Inflammatory macrophage (primary cell): ENCODE results near the gene C10orf95.

Experiments
- DNase-seq, 2 donors: peaks; one replicate each; pipeline ENCODE4 v3.0.0-alpha.2; 2020 to 2022

C10orf95 gene

GRCh38 chr10:102414749-102415148, 36.6 kb downstream of the C10orf95 start:
- DNase-seq: no peak

- no peak for DNase-seq
Observed at GRCh38 chr10:102413806-102414561, 37.4 kb downstream of the C10orf95 start.

GRCh38 chr10:102413053-102413705, 38.2 kb downstream of the C10orf95 start:
- DNase-seq: no peak

- no peak for DNase-seq
Observed at GRCh38 chr10:102412293-102412692, 39.0 kb downstream of the C10orf95 start.

GRCh38 chr10:102411341-102412255, 39.7 kb downstream of the C10orf95 start:
- DNase-seq: no peak

- DNase-seq: no peak
Observed at GRCh38 chr10:102410429-102411073, 40.8 kb downstream of the C10orf95 start.

- no peak for DNase-seq
Observed at GRCh38 chr10:102409604-102410428, 41.5 kb downstream of the C10orf95 start.

- peak in 1 of 2 donors; percentile 36 for DNase-seq
Observed at GRCh38 chr10:102408728-102409603, 42.4 kb downstream of the C10orf95 start.

- no peak for DNase-seq
Observed at GRCh38 chr10:102408131-102408727, 43.1 kb downstream of the C10orf95 start.

GRCh38 chr10:102407425-102408130, 43.8 kb downstream of the C10orf95 start:
- peak; percentile 20 to 55 for DNase-seq

- DNase-seq: no peak
Observed at GRCh38 chr10:102406815-102407214, 44.5 kb downstream of the C10orf95 start.

- DNase-seq: no peak
Observed at GRCh38 chr10:102405632-102406031, 45.7 kb downstream of the C10orf95 start.

GRCh38 chr10:102405108-102405571, 46.2 kb downstream of the C10orf95 start:
- no peak for DNase-seq

GRCh38 chr10:102404361-102405107, 46.8 kb downstream of the C10orf95 start:
- DNase-seq: no peak

- no peak for DNase-seq
Observed at GRCh38 chr10:102403115-102403514, 48.2 kb downstream of the C10orf95 start.

- DNase-seq: no peak
Observed at GRCh38 chr10:102402512-102402896, 48.8 kb downstream of the C10orf95 start.

- DNase-seq: no peak
Observed at GRCh38 chr10:102401735-102402511, 49.4 kb downstream of the C10orf95 start.

GRCh38 chr10:102401342-102401654, 50.0 kb downstream of the C10orf95 start:
- no peak for DNase-seq
